ENCODE data around the gene NETO1.

GRCh38 chr18:72868585-72869225 is 918 bp upstream of the NETO1 start:
- TF ChIP-seq CTCF (IDR thresholded peaks at IDR 0.05; ENCODE audit: low read depth, low read length) (no peak), EZH2phosphoT487 (IDR thresholded peaks at IDR 0.05; ENCODE audit: low read depth) (no peak)

Measured in OCI-LY3 (cell line).